Testis (tissue), 2 donors: ENCODE results near the gene SH3GL3.

Experiments
- POLR2A ChIP-seq: fragments of 450-650 bp; IDR thresholded peaks from one replicate; pipeline ENCODE4 v1.6.1; 2017; ENCODE audit warnings: antibody characterized with exemption, mild to moderate bottlenecking, moderate library complexity
- TF ChIP-seq, protein P1 (sequence below), 3 experiments: fragments of 450-650 bp in 2 of 3; fragments of 200-600 bp in 1 of 3; sonication (generic) in 1 of 3; IDR thresholded peaks; one replicate each; pipeline ENCODE4 v1.5.1; 2016 to 2019; ENCODE audit warnings: antibody characterized with exemption in 3 of 3, mild to moderate bottlenecking in 2 of 3, moderate library complexity in 1 of 3

- no peak for TF ChIP-seq POLR2A
- TF ChIP-seq, protein P1, sequence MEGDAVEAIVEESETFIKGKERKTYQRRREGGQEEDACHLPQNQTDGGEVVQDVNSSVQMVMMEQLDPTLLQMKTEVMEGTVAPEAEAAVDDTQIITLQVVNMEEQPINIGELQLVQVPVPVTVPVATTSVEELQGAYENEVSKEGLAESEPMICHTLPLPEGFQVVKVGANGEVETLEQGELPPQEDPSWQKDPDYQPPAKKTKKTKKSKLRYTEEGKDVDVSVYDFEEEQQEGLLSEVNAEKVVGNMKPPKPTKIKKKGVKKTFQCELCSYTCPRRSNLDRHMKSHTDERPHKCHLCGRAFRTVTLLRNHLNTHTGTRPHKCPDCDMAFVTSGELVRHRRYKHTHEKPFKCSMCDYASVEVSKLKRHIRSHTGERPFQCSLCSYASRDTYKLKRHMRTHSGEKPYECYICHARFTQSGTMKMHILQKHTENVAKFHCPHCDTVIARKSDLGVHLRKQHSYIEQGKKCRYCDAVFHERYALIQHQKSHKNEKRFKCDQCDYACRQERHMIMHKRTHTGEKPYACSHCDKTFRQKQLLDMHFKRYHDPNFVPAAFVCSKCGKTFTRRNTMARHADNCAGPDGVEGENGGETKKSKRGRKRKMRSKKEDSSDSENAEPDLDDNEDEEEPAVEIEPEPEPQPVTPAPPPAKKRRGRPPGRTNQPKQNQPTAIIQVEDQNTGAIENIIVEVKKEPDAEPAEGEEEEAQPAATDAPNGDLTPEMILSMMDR (IDR thresholded peaks at IDR 0.05): no peak
Measured at GRCh38 chr15:83610132-83610531, 163.0 kb downstream of the SH3GL3 start.
